WI38 (cell line): ENCODE measurements around the gene SLC25A10.

Source experiments
- H3K4me3 ChIP-seq: 2 replicates; pipeline ENCODE4 v1.5.1; 2011; ENCODE audit warnings: low read depth, mild to moderate bottlenecking, control low read depth, low read length
- CTCF ChIP-seq: IDR thresholded peaks from 2 replicates; pipeline ENCODE4 v1.5.1; 2012; ENCODE audit warnings: low read depth, mild to moderate bottlenecking, control low read depth, low read length

The SLC25A10 gene

GRCh38 chr17:81687770-81688541, 24.1 kb upstream of the SLC25A10 start:
- H3K4me3 ChIP-seq: no peak overlapping the region
- no peak for TF ChIP-seq CTCF

DNA sequence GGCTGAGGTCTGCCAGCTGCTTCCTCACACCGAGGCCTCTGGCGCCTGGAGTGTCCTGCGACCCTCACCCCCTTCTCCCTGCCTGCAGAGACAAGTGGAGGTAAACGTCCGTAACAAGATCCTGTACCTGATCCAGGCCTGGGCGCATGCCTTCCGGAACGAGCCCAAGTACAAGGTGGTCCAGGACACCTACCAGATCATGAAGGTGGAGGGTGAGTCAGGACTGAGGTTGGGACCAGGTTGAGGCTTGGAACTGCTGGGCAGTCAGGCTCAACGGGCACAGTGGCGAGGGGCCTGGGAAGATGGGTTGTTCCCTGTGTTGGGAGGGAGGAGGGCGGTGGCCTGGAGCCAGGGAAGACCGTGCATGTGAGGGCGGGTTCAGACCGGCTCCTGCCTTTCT, 23.5 kb upstream of the SLC25A10 start:
- H3K4me3 ChIP-seq: no peak overlapping the region
- TF ChIP-seq CTCF: no peak

DNA sequence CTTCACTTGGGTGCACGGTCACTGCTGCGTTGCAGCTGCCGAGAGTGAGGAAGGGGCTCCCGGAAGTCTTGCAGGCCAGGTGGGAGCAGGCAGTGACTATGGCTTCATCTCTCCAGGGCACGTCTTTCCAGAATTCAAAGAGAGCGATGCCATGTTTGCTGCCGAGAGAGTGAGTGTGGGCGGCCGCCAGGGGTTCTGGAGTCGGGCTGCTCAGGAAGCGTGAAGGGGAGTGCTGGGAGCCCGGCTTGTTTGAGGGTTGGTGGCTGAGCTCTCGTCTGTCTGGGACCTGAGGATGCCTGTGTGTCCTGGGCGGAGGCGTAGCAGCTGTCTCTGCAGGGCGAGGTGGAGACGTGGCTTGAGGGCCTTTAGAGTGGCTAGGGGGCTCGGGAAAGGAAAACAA, 22.0 kb upstream of the SLC25A10 start:
- no peak overlapping the region for H3K4me3 ChIP-seq
- no peak for TF ChIP-seq CTCF

DNA sequence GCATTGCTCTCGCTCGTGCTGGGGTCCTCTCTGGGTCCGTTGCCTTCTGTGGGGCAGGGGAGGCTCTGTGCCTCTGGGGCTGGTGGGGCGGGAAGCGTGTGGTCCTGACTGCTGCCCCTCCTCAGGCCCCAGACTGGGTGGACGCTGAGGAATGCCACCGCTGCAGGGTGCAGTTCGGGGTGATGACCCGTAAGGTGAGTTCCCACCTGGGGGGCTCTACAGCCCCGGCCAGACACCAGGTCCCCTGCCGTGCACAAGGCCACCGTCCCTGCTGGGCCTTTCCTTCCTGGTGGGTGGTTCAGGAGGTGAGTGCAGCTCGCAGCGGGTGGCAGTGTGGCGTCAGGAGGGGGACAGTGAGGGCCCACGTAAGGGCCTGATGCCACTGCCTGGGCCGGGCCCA, 21.5 kb upstream of the SLC25A10 start:
- no peak for TF ChIP-seq CTCF
- H3K4me3 ChIP-seq: no peak overlapping the region

DNA sequence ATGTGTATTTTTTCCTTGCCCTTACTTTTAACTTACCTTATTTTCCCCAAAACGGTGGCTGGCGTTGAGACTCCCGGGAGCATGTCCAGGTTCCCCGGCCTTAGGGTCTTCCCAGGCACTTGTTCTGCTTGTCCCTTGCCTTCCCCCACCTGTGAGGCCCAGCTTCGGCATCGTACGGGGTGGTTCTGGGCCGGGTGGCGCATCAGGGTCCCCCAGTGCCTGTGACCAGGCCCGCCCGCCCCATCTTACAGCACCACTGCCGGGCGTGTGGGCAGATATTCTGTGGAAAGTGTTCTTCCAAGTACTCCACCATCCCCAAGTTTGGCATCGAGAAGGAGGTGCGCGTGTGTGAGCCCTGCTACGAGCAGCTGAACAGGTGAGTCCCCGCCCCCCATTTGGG, 20.9 kb upstream of the SLC25A10 start:
- H3K4me3 ChIP-seq: no peak overlapping the region
- no peak for TF ChIP-seq CTCF

DNA sequence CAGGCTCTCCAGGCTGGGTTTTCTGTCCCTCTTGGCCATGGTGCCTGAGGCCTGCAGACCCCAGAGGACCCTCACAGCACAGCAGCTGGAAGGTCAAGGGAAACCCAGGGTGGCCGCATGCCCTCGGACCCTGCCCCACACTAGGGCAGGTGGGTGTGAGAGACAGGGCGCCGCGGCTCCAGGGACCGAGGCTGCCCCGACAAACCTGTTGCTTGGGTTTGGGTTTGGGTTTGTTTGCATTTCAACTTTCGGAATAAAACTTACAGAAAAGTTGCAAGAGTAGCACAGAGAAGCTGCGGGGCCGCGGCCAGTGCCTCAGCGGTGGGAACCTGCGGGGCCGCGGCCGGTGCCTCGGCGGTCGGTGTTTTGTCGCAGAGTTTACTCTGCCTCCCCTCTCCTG, 20.5 kb upstream of the SLC25A10 start:
- H3K4me3 ChIP-seq: no peak overlapping the region
- TF ChIP-seq CTCF: no peak

- no peak for TF ChIP-seq CTCF
- no peak overlapping the region for H3K4me3 ChIP-seq
Observed at GRCh38 chr17:81693509-81694210, 18.4 kb upstream of the SLC25A10 start.
